GM08714 (cell line): ENCODE results near the gene CPZ.

Source experiments
- H3K4me3 ChIP-seq: fragments of 200-500 bp; sonication (Bioruptor generic); 2 replicates; pipeline ENCODE4 v1.5.1; 2014; ENCODE audit warnings: mild to moderate bottlenecking, low read length, inconsistent platforms
- ZNF274 ChIP-seq: IDR thresholded peaks from 2 replicates; pipeline ENCODE4 v1.6.1; 2012; ENCODE audit warnings: mild to moderate bottlenecking, low read depth, low read length

Gene CPZ

GRCh38 chr4:8601556-8601955 is 9.0 kb downstream of the CPZ start:
- TF ChIP-seq ZNF274: no peak
- H3K4me3 ChIP-seq: no peak overlapping the region

- no peak overlapping the region for H3K4me3 ChIP-seq
- no peak for TF ChIP-seq ZNF274
Observed at GRCh38 chr4:8602686-8603430, 10.3 kb downstream of the CPZ start.

GRCh38 chr4:8603931-8604330 is 11.4 kb downstream of the CPZ start:
- TF ChIP-seq ZNF274: no peak
- H3K4me3 ChIP-seq: no peak overlapping the region

- H3K4me3 ChIP-seq: no peak overlapping the region
- no peak for TF ChIP-seq ZNF274
Observed at GRCh38 chr4:8605289-8605688, 12.7 kb downstream of the CPZ start.

- no peak overlapping the region for H3K4me3 ChIP-seq
- no peak for TF ChIP-seq ZNF274
Observed at GRCh38 chr4:8606476-8606875, 13.9 kb downstream of the CPZ start.

GRCh38 chr4:8606966-8607365 is 14.4 kb downstream of the CPZ start:
- no peak overlapping the region for H3K4me3 ChIP-seq
- TF ChIP-seq ZNF274: no peak

GRCh38 chr4:8607603-8608481 is 15.3 kb downstream of the CPZ start:
- TF ChIP-seq ZNF274: no peak
- no peak overlapping the region for H3K4me3 ChIP-seq

- no peak for TF ChIP-seq ZNF274
- no peak overlapping the region for H3K4me3 ChIP-seq
Observed at GRCh38 chr4:8608714-8609391, 16.3 kb downstream of the CPZ start.

- TF ChIP-seq ZNF274: no peak
- no peak overlapping the region for H3K4me3 ChIP-seq
Observed at GRCh38 chr4:8609406-8609805, 16.8 kb downstream of the CPZ start.

GRCh38 chr4:8609824-8610350 is 17.3 kb downstream of the CPZ start:
- TF ChIP-seq ZNF274: no peak
- H3K4me3 ChIP-seq: no peak overlapping the region

- no peak for TF ChIP-seq ZNF274
- no peak overlapping the region for H3K4me3 ChIP-seq
Observed at GRCh38 chr4:8610858-8611616, 18.5 kb downstream of the CPZ start.

GRCh38 chr4:8612646-8613045 is 20.1 kb downstream of the CPZ start:
- TF ChIP-seq ZNF274: no peak
- H3K4me3 ChIP-seq: no peak overlapping the region

GRCh38 chr4:8613421-8614364 is 21.1 kb downstream of the CPZ start:
- no peak overlapping the region for H3K4me3 ChIP-seq
- TF ChIP-seq ZNF274: no peak
